K562 (cell line): Measurements from ENCODE around the gene OR1J4. TPM values are rescaled to one million over a fixed set of nuclear protein-coding genes. Genes with fewer than 3 reads are reported as not detected.

ENCODE experiments used
- ATAC-seq: fragments of 200-7000 bp; cut with Tn5 transposase; 3 replicates; pipeline ENCODE4 v1.9.1; 2020; ENCODE audit warnings: moderate library complexity
- BruUV-seq: library from RNA; stranded (reverse); fragments of 400-500 nt; replicated peaks from 2 replicates; lab custom pipeline; 2021; lab: Mats Ljungman, UMichigan
- CTCF ChIA-PET: fragments of 300-600 bp; formaldehyde crosslinking; extraction: SDS; loops from one replicate; lab custom pipeline; 2021; ENCODE audit warnings: low intra/inter-chr PET ratio; lab: Yijun Ruan, JAX
- POLR2A ChIA-PET: fragments of 300-600, 350-650 bp; sonication (Branson Sonifier 250); formaldehyde crosslinking; extraction: SDS; loops from one replicate; lab custom pipeline; 2021; ENCODE audit warnings: antibody characterized with exemption, inconsistent platforms; lab: Yijun Ruan, JAX
- DNase-seq, 4 experiments: peaks; one replicate each; pipeline versions ENCODE4 v3.0.0 to v3.0.0-alpha.2; 2011 to 2018; ENCODE audit warnings: low spot score in 3 of 4, mixed read lengths in 3 of 4; ENCODE audit errors: extremely low read depth in 1 of 4
- FAIRE-seq: peaks from 2 replicates; lab custom pipeline; 2011; peaks lifted over from hg19 to GRCh38; lab: Jason Lieb, UNC
- H2AFZ ChIP-seq: 2 replicates; pipeline ENCODE4 v1.6.0; 2011; ENCODE audit warnings: low read depth, low read length, control low read depth, inconsistent platforms
- H3K27ac ChIP-seq: fragments of 200-600 bp; 3 replicates; pipeline ENCODE4 v1.8.0; 2011; ENCODE audit warnings: low read depth, mild to moderate bottlenecking, control low read depth, inconsistent platforms, low read length, moderate library complexity, mixed read lengths; ENCODE audit errors: extremely low read depth
- H3K27me3 ChIP-seq, 2 experiments: fragments of 300-600 bp in 1 of 2; 2 replicates in 1 of 2; 3 replicates in 1 of 2; pipeline versions ENCODE4 v1.6.0 to v1.8.0; 2011; ENCODE audit warnings: inconsistent platforms in 2 of 2, low read length in 2 of 2, mild to moderate bottlenecking in 1 of 2, mixed read lengths in 1 of 2, moderate library complexity in 1 of 2; ENCODE audit not compliant: control insufficient read depth in 2 of 2, insufficient read depth in 2 of 2
- H3K36me3 ChIP-seq: fragments of 300-600 bp; 3 replicates; pipeline ENCODE4 v1.8.0; 2011; ENCODE audit warnings: mild to moderate bottlenecking, low read length, inconsistent platforms; ENCODE audit not compliant: control insufficient read depth, insufficient read depth
- H3K4me1 ChIP-seq, 2 experiments: fragments of 200-600 bp in 1 of 2; replicated peaks in 1 of 2; 2 replicates in 1 of 2; 3 replicates in 1 of 2; pipeline versions ENCODE4 v1.5.1 to v1.8.0; 2011; ENCODE audit warnings: inconsistent platforms in 2 of 2, low read length in 2 of 2, mild to moderate bottlenecking in 1 of 2, mixed read lengths in 1 of 2, moderate library complexity in 1 of 2; ENCODE audit not compliant: control insufficient read depth in 2 of 2, insufficient read depth in 2 of 2
- H3K4me2 ChIP-seq: 2 replicates; pipeline ENCODE4 v1.6.1; 2011; ENCODE audit warnings: low read length, control low read depth, inconsistent platforms, mixed read lengths; ENCODE audit not compliant: insufficient read depth
- H3K4me3 ChIP-seq: fragments of 200-600 bp; sonication (generic), shearing (Covaris generic); 2 replicates; pipeline ENCODE4 v1.5.1; 2016; ENCODE audit warnings: control low read depth, inconsistent platforms
- H3K79me2 ChIP-seq: fragments of 200-600 bp; 3 replicates; pipeline ENCODE4 v1.8.0; 2011; ENCODE audit warnings: low read length, inconsistent platforms; ENCODE audit not compliant: control insufficient read depth, insufficient read depth
- H3K9ac ChIP-seq, 2 experiments: 2 replicates each; pipeline versions ENCODE4 v1.6.0 to v1.6.1; 2011; ENCODE audit warnings: low read depth in 2 of 2, low read length in 2 of 2, control low read depth in 1 of 2, inconsistent platforms in 1 of 2, mild to moderate bottlenecking in 1 of 2, mixed read lengths in 1 of 2; ENCODE audit not compliant: insufficient read depth in 1 of 2
- H3K9me1 ChIP-seq: one replicate; pipeline ENCODE4 v1.6.0; 2011; ENCODE audit warnings: inconsistent platforms, mild to moderate bottlenecking, low read length, moderate library complexity; ENCODE audit not compliant: control insufficient read depth, insufficient read depth
- H3K9me3 ChIP-seq: replicated peaks from 2 replicates; pipeline ENCODE4 v1.5.1; 2011; ENCODE audit warnings: low read depth, low read length, inconsistent platforms; ENCODE audit not compliant: control insufficient read depth, insufficient read depth
- H4K20me1 ChIP-seq: replicated peaks from 2 replicates; pipeline ENCODE4 v1.6.1; 2011; ENCODE audit warnings: low read length, inconsistent platforms, mixed read lengths; ENCODE audit not compliant: control insufficient read depth, insufficient read depth
- ASH1L ChIP-seq: fragments of 450-650 bp; IDR thresholded peaks from 2 replicates; pipeline ENCODE4 v1.6.1; 2018; ENCODE audit warnings: borderline replicate concordance, mild to moderate bottlenecking, low read depth; ENCODE audit not compliant: partially characterized antibody
- BRF1 ChIP-seq: IDR thresholded peaks from 3 replicates; pipeline ENCODE4 v1.6.1; 2011; ENCODE audit warnings: borderline replicate concordance, mild to moderate bottlenecking; ENCODE audit not compliant: insufficient read length; ENCODE audit errors: extremely low read depth
- CBX8 ChIP-seq: fragments of 200-600 bp; sonication (generic); IDR thresholded peaks from 2 replicates; pipeline ENCODE4 v1.6.1; 2012; ENCODE audit warnings: borderline replicate concordance, mixed run types, low read depth, mild to moderate bottlenecking, moderate library complexity, mixed read lengths, low read length, control low read depth, inconsistent platforms; ENCODE audit not compliant: poor library complexity, severe bottlenecking; ENCODE audit errors: extremely low read depth
- CHAMP1 ChIP-seq: fragments of 450-650 bp; IDR thresholded peaks from 2 replicates; pipeline ENCODE4 v1.6.1; 2016; ENCODE audit warnings: mild to moderate bottlenecking
- CREB5 ChIP-seq: fragments of 250-450 bp; sonication (Bioruptor Pico); IDR thresholded peaks from 2 replicates; pipeline ENCODE4 v1.5.0; 2020; ENCODE audit warnings: mild to moderate bottlenecking
- ETV1 ChIP-seq: fragments of 450-650 bp; conservative IDR thresholded peaks from 2 replicates; pipeline ENCODE4 v1.6.1; 2016; ENCODE audit warnings: missing genetic modification characterization, control low read depth, low read depth, missing compliant biosample characterization
- ETV5 ChIP-seq: sonication (generic); formaldehyde crosslinking; IDR thresholded peaks from 2 replicates; pipeline ENCODE4 v1.4.0; 2020; ENCODE audit warnings: low read depth, mild to moderate bottlenecking, missing genetic modification reagents
- FOSL1 ChIP-seq: fragments of 200-800 bp; sonication (Bioruptor generic); conservative IDR thresholded peaks from 2 replicates; pipeline ENCODE4 v1.6.1; 2016; ENCODE audit warnings: missing genetic modification characterization, missing compliant biosample characterization
- GABPB1 ChIP-seq: sonication (generic); formaldehyde crosslinking; IDR thresholded peaks from 2 replicates; pipeline ENCODE4 v1.8.0; 2022; ENCODE audit warnings: mild to moderate bottlenecking, missing genetic modification reagents
- MAFG ChIP-seq: fragments of 450-650 bp; conservative IDR thresholded peaks from 2 replicates; pipeline ENCODE4 v1.6.1; 2016; ENCODE audit warnings: missing genetic modification characterization, missing compliant biosample characterization
- MEIS2 ChIP-seq: fragments of 450-650 bp; IDR thresholded peaks from 2 replicates; pipeline ENCODE4 v1.6.1; 2014; ENCODE audit warnings: mild to moderate bottlenecking; ENCODE audit not compliant: partially characterized antibody
- NBN ChIP-seq: fragments of 450-650 bp; IDR thresholded peaks from 2 replicates; pipeline ENCODE4 v1.6.1; 2016; ENCODE audit warnings: low read depth, mild to moderate bottlenecking
- SMAD4 ChIP-seq: fragments of 250-450 bp; sonication (Bioruptor Pico); conservative IDR thresholded peaks from 2 replicates; pipeline ENCODE4 v1.8.0; 2021; ENCODE audit warnings: inconsistent platforms, mild to moderate bottlenecking, moderate library complexity
- TARDBP ChIP-seq: fragments of 450-650 bp; IDR thresholded peaks from 2 replicates; pipeline ENCODE4 v1.6.1; 2016
- TRIM24 ChIP-seq, 2 experiments: fragments of 450-650 bp; IDR thresholded peaks; 2 replicates each; pipeline ENCODE4 v1.6.1; 2016
- ZBTB34 ChIP-seq: fragments of 250-450 bp; sonication (Bioruptor Pico); IDR thresholded peaks from 2 replicates; pipeline ENCODE4 v1.8.0; 2021; ENCODE audit warnings: mild to moderate bottlenecking, moderate library complexity
- ZNF324 ChIP-seq: fragments of 250-450 bp; sonication (Bioruptor Pico); IDR thresholded peaks from 2 replicates; pipeline ENCODE4 v1.4.0; 2020; ENCODE audit warnings: mild to moderate bottlenecking
- WGBS: fragments of 100-300 bp; shearing (Covaris generic); methylation state at CpG from one replicate; pipeline ENCODE4 v1.1.6; 2016; ENCODE audit warnings: low coverage, mixed read lengths; ENCODE audit not compliant: insufficient coverage; ENCODE audit errors: missing lambda C conversion rate; 5-methylcytosine and 5-hydroxymethylcytosine counted together
- in situ Hi-C: fragments of 300-500 bp; cut with MboI; formaldehyde crosslinking; loops from 4 replicates; pipeline ENCODE4 v1.15.0; 2018; ENCODE audit warnings: inconsistent platforms, mixed read lengths
- intact Hi-C: fragments of 100-400 bp; cut with micrococcal nuclease; formaldehyde crosslinking; loops from 2 replicates; pipeline ENCODE4 v1.14.2; 2022
- polyA plus RNA-seq, 8 experiments: library from polyadenylated mRNA; depleted of rRNA in 4 of 8; stranded (reverse) in 5 of 8; unstranded in 3 of 8; fragments of >200 nt; fragmentation: Nextera tagmentation in 2 of 8; fragmentation: Illumina TruSeq in 1 of 8; extraction: Ambion mirVana in 2 of 8; extraction: Trizol in 1 of 8; gene quantifications; 2 replicates each; pipeline versions ENCODE4 v1.2.1 to v1.2.3, GENCODE V29; 2011 to 2014; ENCODE audit warnings: inconsistent platforms in 1 of 8, missing spikeins in 1 of 8
- total RNA-seq, 7 experiments: library from RNA; depleted of rRNA in 6 of 7; stranded (reverse); fragments of >200 nt in 6 of 7; fragmentation: Illumina TruSeq in 2 of 7; extraction: Trizol in 2 of 7; gene quantifications; 2 replicates each; pipeline versions ENCODE4 v1.2.1 to v1.2.3, GENCODE V29; 2011 to 2021; ENCODE audit warnings: low replicate concordance in 1 of 7

Gene OR1J4
- total and polyA plus RNA-seq, 9 of the 15 experiments (the other 6 are each of a cell fraction or from before 2014, with no cell fraction given) = not detected

- TF ChIP-seq ASH1L (no peak), NBN (no peak), CHAMP1 (no peak), BRF1 (no peak), MEIS2 (peak; percentile 64), FOSL1 (peak; percentile 81), SMAD4 (CRISPR knock-in tag) (no peak), MAFG (tag) (peak; percentile 91)
Measured at GRCh38 chr9:122477346-122477745, 41.6 kb upstream of the OR1J4 start (continued).

- no peaks in the 10 kb centered on the region for H3K36me3 ChIP-seq
- ATAC-seq (no peak), FAIRE-seq (no peak), DNase-seq (no peak)
- H3K4me1 ChIP-seq = peaks cover 0 to 4% of the 10 kb centered on the region in 2 experiments; a peak in 2 of 5 replicates
- H3K79me2 ChIP-seq = no peaks in the 10 kb centered on the region
- no peak within 1 kb of the TSS for H3K27ac ChIP-seq
- intact Hi-C loops (no loop called here), in situ Hi-C loops (no loop called here)
- ChIA-PET CTCF (no interaction called here), POLR2A (interaction anchor here (0.8 kb wide), 1 partner anchor 9 kb away, joined by 3 read pairs; no protein-coding TSS in a partner anchor)
- H3K4me2 ChIP-seq = no peak within 1 kb of the TSS
- no peaks in the 10 kb centered on the region for H4K20me1 ChIP-seq
- no peaks in the 10 kb centered on the region for H3K9me1 ChIP-seq
- 5% methylated on average over 6 of the region's 6 CpGs for WGBS
- H2AFZ ChIP-seq = no peak within 1 kb of the TSS
- no peak within 1 kb of the TSS for H3K4me3 ChIP-seq
- H3K27me3 ChIP-seq = peaks cover 3 to 16% of the 10 kb centered on the region in 2 experiments; a peak in 3 of 5 replicates
- no peak within 1 kb of the TSS for H3K9ac ChIP-seq
- H3K9me3 ChIP-seq = no peaks in the 10 kb centered on the region
- BruUV-seq = no TSS peak
- TF ChIP-seq ZBTB34 (CRISPR knock-in tag) (no peak), TARDBP (no peak), CBX8 (no peak), TRIM24 (IDR thresholded peaks at IDR 0.05) (no peak), CREB5 (CRISPR knock-in tag) (no peak), ETV1 (tag) (no peak), ZNF324 (CRISPR knock-in tag) (no peak), ETV5 (CRISPR knock-in tag) (no peak), GABPB1 (no peak)
Measured at GRCh38 chr9:122477826-122478225, 41.1 kb upstream of the OR1J4 start, which contains the start of gene OR1J1. Gene OR1J1 (minus strand): TSS chr9:122477926. CDS start chr9:122477926, 0 bp downstream.
